ENCODE measurements around the gene CISTR.

CISTR gene

DNA sequence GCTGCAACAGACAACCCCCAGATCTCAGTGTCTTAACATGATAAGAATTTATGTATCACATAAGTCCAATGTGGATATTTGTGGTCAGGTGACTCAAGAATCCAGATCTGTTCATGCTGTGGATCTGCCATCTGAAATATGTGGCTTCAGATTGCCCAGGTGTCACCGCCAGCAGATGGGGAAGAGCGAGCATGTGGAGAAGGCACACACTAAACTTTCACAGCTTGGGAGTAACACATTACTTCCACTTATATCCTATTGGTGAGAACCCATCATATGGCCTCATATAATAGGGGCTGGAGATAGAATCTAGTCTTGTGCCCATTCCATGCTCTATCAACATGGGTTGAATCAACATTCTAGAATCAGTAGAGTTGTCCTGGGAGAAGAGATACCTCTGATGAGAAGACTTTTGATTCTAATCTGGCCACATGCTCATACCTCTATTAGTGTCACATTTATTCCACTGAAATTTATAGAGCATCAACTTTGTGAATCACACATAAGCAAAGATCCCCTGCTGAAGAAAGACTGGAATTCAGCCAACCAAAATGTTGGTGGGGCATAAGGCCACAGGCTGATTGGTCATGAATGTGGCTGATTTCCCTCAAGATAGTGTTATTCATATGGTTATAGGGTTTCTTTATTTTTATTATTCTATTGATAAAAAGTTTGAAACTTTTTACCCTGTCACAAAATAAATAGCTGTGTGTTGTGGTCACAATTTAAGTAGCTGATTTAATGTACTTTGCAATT lies 18.6 kb downstream of the CISTR start:
- TF ChIP-seq, protein P1, sequence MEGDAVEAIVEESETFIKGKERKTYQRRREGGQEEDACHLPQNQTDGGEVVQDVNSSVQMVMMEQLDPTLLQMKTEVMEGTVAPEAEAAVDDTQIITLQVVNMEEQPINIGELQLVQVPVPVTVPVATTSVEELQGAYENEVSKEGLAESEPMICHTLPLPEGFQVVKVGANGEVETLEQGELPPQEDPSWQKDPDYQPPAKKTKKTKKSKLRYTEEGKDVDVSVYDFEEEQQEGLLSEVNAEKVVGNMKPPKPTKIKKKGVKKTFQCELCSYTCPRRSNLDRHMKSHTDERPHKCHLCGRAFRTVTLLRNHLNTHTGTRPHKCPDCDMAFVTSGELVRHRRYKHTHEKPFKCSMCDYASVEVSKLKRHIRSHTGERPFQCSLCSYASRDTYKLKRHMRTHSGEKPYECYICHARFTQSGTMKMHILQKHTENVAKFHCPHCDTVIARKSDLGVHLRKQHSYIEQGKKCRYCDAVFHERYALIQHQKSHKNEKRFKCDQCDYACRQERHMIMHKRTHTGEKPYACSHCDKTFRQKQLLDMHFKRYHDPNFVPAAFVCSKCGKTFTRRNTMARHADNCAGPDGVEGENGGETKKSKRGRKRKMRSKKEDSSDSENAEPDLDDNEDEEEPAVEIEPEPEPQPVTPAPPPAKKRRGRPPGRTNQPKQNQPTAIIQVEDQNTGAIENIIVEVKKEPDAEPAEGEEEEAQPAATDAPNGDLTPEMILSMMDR (IDR thresholded peaks at IDR 0.05), result no peak

DNA sequence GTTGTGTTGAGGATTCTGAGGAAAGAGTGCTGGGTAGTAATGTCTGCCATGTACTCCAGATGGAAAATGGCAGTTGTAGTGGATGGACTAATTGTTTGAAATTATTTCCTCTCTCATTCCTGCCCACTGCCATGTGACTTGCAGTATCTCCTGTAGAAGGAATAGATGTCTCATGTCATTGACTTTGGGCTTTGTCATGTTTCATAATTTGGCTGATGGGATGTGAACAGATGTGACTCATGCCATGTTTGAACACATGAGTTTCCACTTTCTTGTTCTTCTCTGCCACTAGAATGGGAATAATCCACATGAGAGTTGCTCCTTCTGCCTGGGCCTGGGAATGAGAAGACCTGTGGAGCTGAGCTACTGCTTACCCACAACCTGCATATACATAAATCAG lies 22.1 kb downstream of the CISTR start:
- TF ChIP-seq, protein P1 (IDR thresholded peaks at IDR 0.05), result no peak

DNA sequence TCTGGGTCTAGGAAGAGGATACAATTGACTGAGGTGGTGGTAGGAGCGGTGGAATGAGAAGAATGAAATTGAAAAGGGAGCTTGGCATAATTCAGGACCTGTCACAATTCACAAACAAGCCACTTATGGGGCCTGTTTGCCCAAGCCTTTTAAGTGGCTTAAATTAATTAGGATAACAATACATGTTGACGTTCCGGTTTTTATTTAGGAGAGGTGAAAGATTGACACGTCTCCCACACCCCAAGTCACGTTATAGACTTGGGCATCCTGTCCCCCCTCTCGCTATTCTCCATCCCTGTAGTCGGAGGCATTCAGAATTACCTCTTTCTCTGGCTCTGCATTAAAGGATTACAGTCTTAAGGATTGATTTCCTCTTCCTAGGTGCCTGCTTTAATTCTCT lies 23.6 kb downstream of the CISTR start:
- TF ChIP-seq, protein P1 (IDR thresholded peaks at IDR 0.05), result no peak

DNA sequence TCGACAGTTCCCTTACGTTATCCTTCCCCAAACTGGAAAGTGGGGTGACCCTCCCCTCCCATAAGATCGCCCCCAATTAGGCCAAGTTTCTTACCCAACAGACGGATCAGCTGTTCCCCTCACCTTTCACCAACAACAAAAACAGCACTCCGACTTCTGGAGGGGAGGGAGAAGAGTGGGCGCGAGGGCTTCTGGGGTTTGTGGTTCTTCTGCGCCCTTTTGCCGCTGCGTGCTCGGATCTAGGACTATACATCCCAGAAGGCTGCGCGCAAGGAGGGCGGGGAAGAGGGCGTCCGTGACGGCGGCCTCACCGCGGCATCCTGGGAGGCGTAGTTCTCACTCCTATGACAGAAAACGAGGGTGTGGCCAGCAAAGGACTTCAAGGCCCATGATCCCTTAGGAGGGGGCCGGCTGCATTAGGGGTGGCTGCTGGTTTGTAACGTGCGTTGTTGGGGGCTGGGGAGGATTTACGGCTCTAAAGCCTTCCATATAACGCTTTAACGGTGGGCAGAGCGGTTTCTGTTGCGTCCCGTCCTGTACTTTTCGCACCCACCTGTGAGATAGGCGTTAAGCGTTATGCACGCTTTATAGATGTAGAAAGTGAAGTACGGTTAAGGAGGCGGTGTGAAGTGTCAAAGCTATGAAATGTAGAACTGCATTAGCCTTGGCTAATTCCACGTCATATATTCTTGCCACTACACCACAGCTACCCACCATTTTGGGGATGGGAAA lies 24.3 kb downstream of the CISTR start, which contains the start of gene CALCOCO1:
Gene CALCOCO1 (minus strand): TSS at position 143 of the 732 bp plus-strand sequence. CDS start 2,210 bp downstream, outside the sequence.
- TF ChIP-seq, protein P1 (IDR thresholded peaks at IDR 0.05), result no peak

DNA sequence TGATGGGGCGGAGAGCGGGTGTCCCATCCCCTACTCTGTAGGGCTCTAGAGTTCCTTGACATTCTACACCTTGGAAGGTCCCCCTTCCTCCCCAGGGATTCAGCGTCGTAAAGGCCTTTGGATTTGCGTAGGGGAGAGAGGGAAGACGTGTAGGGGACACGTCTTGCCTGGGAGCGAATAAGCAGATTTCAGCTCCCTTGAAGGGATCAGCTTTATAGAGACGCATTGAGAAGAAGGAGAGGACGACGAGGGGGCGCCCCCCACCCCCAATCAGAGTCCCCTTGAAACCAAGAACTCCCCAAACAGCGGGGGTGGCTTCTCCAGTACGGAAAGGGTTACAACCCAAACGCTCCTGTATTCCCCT lies 24.9 kb downstream of the CISTR start:
- TF ChIP-seq, protein P1 (IDR thresholded peaks at IDR 0.05), result no peak

DNA sequence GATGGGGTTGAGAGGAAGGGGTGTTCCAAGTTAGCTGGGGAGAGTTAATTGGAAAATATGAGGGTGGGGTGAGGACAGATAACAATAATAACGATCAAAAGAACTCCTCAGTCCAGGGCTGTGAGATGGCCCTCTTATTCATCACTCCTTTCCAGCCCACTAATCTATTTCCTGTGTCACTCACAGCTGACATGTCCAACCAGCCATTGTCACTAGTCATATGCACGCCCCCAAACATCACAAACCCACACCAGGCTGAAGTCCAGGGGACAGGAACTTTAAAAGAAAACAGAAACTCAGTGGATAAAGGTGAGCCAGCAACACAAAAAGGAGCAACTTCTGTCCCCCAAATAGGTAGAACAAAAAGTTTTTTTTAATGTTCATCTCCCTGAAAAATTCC lies 25.4 kb downstream of the CISTR start:
- TF ChIP-seq, protein P1 (IDR thresholded peaks at IDR 0.05), result no peak

DNA sequence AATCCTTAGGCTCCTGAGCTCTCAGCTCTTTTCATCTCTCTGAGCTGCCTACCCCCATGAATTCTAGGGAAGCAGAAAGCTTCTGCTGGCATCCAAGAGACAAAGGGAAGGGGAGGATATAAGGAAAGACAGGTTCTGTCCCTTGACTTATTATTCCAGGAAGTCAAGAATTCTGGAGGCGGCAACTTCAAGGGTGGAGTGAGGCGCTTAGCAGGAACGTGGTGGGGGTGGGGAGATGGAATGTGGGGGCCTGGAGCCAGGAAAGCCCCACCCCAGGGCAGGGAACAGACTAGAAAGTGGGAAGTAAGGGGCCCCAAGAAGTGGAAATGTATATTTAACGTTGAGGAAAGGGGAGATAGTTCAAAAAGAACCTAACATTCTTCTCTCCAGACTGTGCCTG lies 26.0 kb downstream of the CISTR start:
- TF ChIP-seq, protein P1 (IDR thresholded peaks at IDR 0.05), result no peak

All from LNCAP (cell line).